HepG2 (cell line): ENCODE results near the gene BMERB1. TPM values are rescaled to one million over a fixed set of nuclear protein-coding genes. Genes with fewer than 3 reads are reported as not detected.

Experiments used
- ELK4 ChIP-seq: sonication (generic); formaldehyde crosslinking; IDR thresholded peaks from 2 replicates; pipeline ENCODE4 v1.9.0; 2021; ENCODE audit warnings: missing genetic modification reagents, borderline replicate concordance
- ETV5 ChIP-seq: IDR thresholded peaks from 2 replicates; pipeline ENCODE4 v1.6.1; 2018; ENCODE audit warnings: missing biosample characterization, missing genetic modification reagents, inconsistent platforms, borderline replicate concordance
- FOSL1 ChIP-seq: sonication (generic); formaldehyde crosslinking; IDR thresholded peaks from 2 replicates; pipeline ENCODE4 v1.9.0; 2021; ENCODE audit warnings: missing genetic modification reagents, borderline replicate concordance
- GATAD2A ChIP-seq: IDR thresholded peaks from 2 replicates; pipeline ENCODE4 v1.6.1; 2016
- KLF12 ChIP-seq: sonication (generic); formaldehyde crosslinking; IDR thresholded peaks from 2 replicates; pipeline ENCODE4 v1.4.0; 2020; ENCODE audit warnings: missing genetic modification reagents, borderline replicate concordance
- MIER2 ChIP-seq: IDR thresholded peaks from 2 replicates; pipeline ENCODE4 v1.6.1; 2016; ENCODE audit warnings: missing biosample characterization, missing genetic modification reagents
- NFYC ChIP-seq: IDR thresholded peaks from 2 replicates; pipeline ENCODE4 v1.6.1; 2016; ENCODE audit warnings: missing genetic modification reagents, missing compliant biosample characterization
- PTBP1 ChIP-seq: fragments of 200-400 bp; formaldehyde crosslinking; IDR thresholded peaks from 2 replicates; pipeline ENCODE4 v1.6.1; 2018; ENCODE audit warnings: low read length, low read depth; ENCODE audit not compliant: poor library complexity, severe bottlenecking
- RFXAP ChIP-seq: sonication (generic); formaldehyde crosslinking; IDR thresholded peaks from 2 replicates; pipeline ENCODE4 v1.4.0; 2020; ENCODE audit warnings: missing genetic modification reagents, borderline replicate concordance
- SATB2 ChIP-seq: sonication (generic); formaldehyde crosslinking; IDR thresholded peaks from 2 replicates; pipeline ENCODE4 v1.5.0; 2020; ENCODE audit warnings: missing genetic modification reagents
- ZC3H13 ChIP-seq: sonication (generic); formaldehyde crosslinking; IDR thresholded peaks from 2 replicates; pipeline ENCODE4 v1.8.1; 2023; ENCODE audit warnings: mild to moderate bottlenecking, missing genetic modification reagents, moderate library complexity
- ZNF18 ChIP-seq: sonication (generic); formaldehyde crosslinking; IDR thresholded peaks from 2 replicates; pipeline ENCODE4 v1.8.0; 2022; ENCODE audit warnings: mild to moderate bottlenecking, missing genetic modification reagents; ENCODE audit not compliant: insufficient replicate concordance
- ZNF333 ChIP-seq: sonication (generic); formaldehyde crosslinking; IDR thresholded peaks from 2 replicates; pipeline ENCODE4 v1.4.0; 2020; ENCODE audit warnings: mild to moderate bottlenecking, missing genetic modification reagents, borderline replicate concordance
- ZNF713 ChIP-seq: sonication (generic); formaldehyde crosslinking; IDR thresholded peaks from 2 replicates; pipeline ENCODE4 v1.4.0; 2020; ENCODE audit warnings: mild to moderate bottlenecking, missing genetic modification reagents
- ZNF891 ChIP-seq: sonication (generic); formaldehyde crosslinking; IDR thresholded peaks from 2 replicates; pipeline ENCODE4 v1.5.0; 2020; ENCODE audit warnings: mild to moderate bottlenecking, missing genetic modification reagents
- polyA plus RNA-seq, 8 experiments: library from polyadenylated mRNA; depleted of rRNA in 3 of 8; stranded (reverse) in 7 of 8; unstranded in 1 of 8; fragments of >200 nt; fragmentation: Illumina TruSeq in 4 of 8; extraction: Trizol in 4 of 8; gene quantifications; 2 replicates each; pipeline versions ENCODE4 v1.2.1 to v1.2.3, GENCODE V29; 2011 to 2016; ENCODE audit warnings: low read depth in 4 of 8, missing spikeins in 1 of 8, mixed read lengths in 1 of 8; ENCODE audit not compliant: insufficient read depth in 1 of 8
- total RNA-seq, 5 experiments: library from RNA; depleted of rRNA; stranded (reverse); fragments of >200 nt; fragmentation: Illumina TruSeq; extraction: Trizol; gene quantifications; 2 replicates each; pipeline ENCODE4 v1.2.3, GENCODE V29; 2016; ENCODE audit warnings: low read depth in 1 of 5

The BMERB1 gene
- total and polyA plus RNA-seq, 2 of the 13 experiments (the other 11 are each of a cell fraction or from before 2014, with no cell fraction given), result 1.4 TPM

GRCh38 chr16:15396948-15397594 lies 37.3 kb upstream of the BMERB1 start (continued):
- TF ChIP-seq RFXAP (CRISPR knock-in tag), result 0 out of 2 replicates have a peak, but pooled peaks have one; percentile 14
- TF ChIP-seq ZNF713 (CRISPR knock-in tag), result no peak
- TF ChIP-seq FOSL1, result no peak
- TF ChIP-seq KLF12 (CRISPR knock-in tag), result 0 out of 2 replicates have a peak, but pooled peaks have one; percentile 35
- TF ChIP-seq PTBP1, result no peak
- no peak for TF ChIP-seq NFYC (CRISPR knock-in tag)
- TF ChIP-seq ELK4 (CRISPR knock-in tag), result no peak
- no peak for TF ChIP-seq ZNF333 (CRISPR knock-in tag)
- no peak for TF ChIP-seq GATAD2A (CRISPR knock-in tag)
- TF ChIP-seq ZNF18 (CRISPR knock-in tag), result no peak
- TF ChIP-seq MIER2 (CRISPR knock-in tag), result no peak
- no peak for TF ChIP-seq ZC3H13 (CRISPR knock-in tag)
- no peak for TF ChIP-seq SATB2
- no peak for TF ChIP-seq ZNF891
- no peak for TF ChIP-seq ETV5 (CRISPR knock-in tag)
- TF ChIP-seq, all 625 proteins: peak for 34
